ENCODE results near the gene AK2.
"Not testable (repeated sequence)": the region's sequence is repeated elsewhere in the genome, so short reads cannot be mapped to it uniquely, and the experiment has no call there.

The AK2 gene

DNA sequence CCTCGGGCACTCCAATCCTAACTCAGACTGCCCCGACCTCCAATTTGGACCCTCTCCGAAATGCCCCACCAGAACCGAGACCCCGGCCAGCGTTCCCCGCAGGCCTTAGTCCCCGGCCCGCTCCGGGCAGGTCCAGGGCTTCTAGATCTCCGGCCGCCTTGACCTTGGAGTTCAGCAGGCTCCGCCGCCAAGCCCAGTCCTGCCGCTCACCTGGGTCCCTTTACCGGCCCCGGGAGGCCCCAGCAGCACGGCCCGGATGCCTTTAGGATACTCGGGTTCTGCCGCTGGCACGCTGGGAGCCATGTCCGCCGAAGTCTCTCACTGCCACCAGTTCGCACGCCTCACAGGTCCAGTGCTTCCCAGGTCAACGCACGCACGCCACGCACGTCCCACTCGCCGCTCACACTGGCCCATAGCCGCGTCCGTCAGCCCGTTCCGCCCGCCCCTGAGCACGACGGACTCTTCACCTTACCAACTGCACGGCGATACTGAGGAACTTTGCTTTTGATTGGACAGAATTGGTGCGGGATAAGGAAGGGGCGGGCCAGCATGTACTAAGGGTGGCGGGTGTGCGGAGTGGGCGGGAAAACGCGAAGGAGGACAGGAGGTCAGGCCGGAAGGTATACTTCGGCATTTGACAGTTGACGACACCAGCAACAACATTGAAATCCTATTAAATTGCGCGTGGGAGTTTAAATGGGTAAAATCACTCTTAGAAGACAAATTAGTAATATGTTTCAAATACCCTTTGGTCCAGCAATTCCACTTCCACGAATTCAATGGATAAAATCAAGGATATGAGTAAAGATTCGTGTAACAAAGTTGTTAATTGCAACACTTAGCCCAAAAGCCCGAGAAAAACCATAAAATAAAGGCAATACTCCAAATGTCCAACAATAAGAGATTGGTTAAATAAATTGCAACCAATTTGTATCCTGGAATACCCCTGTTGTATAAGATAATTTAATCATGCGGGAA lies at the start of gene AK2:
TSS of gene AK2 (minus strand) at position 358 of the 978 bp plus-strand sequence. CDS start at position 303, 55 bp downstream.
- peak; percentile 95 for DNase-seq (ENCODE audit: low read depth)

DNA sequence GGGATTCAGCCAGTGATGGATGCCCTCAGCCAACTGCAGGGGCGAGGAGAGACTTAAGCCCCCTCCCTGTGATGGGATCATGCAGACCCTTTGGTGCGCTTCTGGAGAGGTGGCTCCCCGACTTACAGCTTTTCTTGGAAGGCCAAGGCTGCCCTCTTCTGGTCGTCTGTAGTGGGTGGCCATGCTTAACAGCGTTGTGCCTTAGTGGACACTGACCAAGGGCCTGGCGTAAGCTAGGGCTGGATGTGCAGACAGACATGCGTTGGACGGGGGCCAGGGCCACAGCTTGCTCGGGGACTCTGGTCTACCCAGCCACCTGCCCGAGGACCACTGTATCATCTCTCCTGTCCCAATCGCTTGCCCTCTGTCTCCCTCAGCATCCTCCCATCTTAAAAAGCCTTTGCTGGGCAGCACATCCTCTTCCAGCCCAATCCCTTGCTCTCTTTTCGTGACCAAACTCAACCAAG lies 49.7 kb upstream of the AK2 start:
- DNase-seq (ENCODE audit: low read depth): peak; percentile 79

DNA sequence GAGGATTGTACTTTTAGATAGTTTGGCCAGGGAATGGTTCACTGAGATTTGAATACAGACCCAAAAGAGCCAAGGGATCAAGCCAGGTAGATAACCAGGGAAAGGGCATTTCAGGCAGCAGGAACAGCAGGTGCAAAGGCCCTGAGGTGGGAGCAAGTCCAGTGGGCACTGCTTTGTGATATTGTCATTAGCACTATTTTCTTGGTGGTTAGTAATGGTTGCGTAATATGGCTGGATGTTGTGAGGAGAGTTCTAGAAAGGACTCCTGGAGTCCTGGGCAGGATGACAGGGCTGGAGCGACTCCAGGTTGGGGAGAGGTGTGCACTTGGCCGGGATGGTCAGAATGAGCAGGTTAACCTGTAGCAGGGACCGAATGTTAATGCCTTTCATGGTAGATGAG lies 48.6 kb upstream of the AK2 start:
- DNase-seq (ENCODE audit: low read depth): no peak

DNA sequence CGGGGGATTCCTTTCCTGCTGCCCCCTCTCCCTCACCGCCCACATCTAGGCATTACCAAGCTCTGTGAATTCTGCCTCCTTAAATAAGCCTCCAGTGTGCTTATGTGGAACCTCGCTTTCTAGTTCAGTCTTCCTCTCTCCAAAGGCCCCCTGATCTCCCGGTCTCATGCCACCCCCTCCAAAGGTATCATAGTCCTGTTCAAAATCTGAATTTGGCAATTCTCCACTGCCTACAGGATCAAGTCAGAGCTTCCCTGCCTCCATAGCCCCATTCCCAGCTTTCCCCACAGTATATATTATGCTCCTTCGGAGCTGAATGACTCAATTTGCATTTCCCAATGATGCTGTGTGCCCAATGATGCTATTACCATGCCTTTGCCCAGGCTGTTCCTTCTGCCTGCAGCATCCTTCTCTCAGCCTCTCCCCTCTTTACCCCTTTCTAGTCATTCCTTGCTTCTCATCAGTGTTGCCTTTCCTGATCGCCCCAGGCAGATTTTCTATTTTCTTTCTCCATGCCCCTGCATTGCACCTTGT lies 46.0 kb upstream of the AK2 start:
- DNase-seq (ENCODE audit: low read depth): no peak

DNA sequence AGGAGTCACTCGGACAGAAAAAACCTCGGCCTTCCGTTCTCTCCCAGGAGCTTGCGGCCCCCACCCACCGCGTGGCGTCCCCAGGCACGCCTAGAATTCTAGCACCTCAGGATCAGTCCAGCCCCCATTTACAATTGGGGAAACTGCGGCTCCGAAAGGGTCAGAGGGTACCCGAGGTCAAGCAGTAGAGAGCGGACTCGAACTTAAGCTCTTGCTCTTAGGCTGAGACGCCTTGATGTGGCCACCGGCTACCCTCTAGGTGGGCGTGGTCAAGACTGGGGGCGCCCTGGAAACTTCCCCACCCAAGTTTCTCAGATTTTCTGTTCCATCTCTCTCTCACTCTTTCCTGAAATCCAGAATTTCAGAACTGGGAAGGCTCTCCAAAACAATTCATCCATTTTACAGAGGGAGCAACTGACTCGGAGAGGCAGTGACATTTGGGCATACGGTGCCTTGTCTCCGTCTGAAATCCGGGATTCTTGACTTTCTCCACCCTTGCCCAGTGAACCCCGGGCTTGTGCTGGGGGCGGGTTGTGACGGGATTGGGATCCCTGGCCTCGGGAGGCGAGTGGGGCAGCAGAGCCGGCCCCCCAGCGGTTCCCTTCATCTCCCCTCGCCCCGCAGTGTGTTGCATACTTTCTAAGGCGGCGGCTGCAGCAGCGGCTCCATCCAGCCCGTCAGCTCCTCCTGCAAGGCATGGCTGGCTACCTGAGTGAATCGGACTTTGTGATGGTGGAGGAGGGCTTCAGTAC lies 45.0 kb upstream of the AK2 start:
- no peak for DNase-seq (ENCODE audit: low read depth)

DNA sequence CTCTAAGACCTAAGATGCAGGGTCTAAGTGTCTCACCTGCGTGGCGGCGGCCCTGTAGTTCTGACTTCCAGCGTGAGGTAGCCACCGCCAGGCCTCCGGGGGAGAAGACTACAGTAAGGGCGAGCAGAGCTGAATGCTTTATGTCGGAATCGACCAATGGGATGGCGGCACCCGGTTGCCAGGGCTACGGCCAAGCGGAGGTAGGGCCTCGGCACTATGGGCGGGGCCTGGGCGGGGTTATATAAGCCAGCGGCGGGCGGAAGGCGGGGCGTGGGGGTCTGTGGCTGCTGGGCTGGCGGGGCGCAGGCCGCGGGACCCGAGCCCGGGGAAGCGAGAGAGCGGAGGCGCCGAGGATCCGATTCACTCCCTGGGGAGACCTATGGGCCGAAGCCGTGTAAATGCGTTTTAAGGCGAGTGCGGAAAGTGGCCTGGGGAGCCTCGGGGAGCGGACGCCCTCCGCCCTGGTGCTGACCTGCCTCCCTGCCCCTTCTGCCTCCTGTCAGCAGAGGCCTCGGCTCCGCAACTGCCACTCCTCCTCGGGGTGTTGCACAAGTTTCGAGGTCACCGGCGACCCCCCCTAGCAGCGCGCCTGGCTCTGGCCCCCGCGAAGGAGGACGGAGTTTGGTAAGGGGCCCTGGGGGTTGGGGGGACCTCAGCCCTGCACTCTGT lies 44.3 kb upstream of the AK2 start, which contains the start of gene AZIN2:
TSS of gene AZIN2 (plus strand) at position 269 of the 669 bp plus-strand sequence. CDS start 1,097 bp downstream, outside the sequence.
- peak; percentile 89 for DNase-seq (ENCODE audit: low read depth)

DNA sequence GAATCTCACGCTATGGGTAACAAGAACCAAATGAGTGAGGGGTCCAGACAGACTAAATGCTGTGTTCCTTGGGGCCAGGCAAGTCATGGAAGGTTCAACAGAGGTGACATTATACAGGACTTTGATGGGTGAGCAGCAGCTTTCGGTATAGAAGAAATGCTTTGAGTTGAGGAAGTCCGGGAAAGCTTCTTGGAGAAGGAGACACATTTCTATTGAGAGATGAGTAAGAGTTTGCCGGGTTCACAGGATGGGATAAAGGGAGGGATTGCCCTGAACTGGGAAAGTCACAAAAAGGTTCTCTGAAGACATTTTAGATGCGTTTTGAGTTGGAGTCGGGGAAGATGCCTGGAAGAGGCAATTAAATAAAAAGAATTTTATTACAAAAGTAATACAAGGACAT lies 43.7 kb upstream of the AK2 start:
- DNase-seq (ENCODE audit: low read depth): no peak

DNA sequence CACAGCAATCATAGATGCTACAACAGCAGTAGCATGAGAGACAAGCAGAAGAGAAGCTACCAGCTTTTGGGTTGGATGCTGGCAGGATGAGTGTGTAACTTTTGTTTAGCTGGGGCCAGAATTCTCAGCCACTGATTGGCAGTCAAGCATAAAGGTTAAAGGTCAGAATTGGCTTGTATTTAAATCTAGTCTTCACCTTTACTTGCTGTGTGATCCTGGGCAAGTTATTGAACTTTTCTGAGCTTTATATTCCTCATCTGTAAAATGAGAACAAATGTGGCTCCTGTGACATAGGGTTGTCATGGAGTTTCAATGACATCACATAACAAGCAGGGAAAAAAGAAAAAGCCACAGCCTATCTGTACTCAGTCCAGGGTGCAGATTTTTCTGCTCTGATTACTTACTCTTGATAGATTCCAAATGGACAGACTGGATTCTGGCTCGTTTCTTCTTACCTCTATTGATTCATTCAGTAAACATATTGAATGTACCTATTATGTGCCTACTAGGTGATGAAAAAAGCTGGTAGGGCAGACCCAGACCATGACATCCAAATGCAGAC lies 41.4 kb upstream of the AK2 start:
- DNase-seq (ENCODE audit: low read depth): no peak

DNA sequence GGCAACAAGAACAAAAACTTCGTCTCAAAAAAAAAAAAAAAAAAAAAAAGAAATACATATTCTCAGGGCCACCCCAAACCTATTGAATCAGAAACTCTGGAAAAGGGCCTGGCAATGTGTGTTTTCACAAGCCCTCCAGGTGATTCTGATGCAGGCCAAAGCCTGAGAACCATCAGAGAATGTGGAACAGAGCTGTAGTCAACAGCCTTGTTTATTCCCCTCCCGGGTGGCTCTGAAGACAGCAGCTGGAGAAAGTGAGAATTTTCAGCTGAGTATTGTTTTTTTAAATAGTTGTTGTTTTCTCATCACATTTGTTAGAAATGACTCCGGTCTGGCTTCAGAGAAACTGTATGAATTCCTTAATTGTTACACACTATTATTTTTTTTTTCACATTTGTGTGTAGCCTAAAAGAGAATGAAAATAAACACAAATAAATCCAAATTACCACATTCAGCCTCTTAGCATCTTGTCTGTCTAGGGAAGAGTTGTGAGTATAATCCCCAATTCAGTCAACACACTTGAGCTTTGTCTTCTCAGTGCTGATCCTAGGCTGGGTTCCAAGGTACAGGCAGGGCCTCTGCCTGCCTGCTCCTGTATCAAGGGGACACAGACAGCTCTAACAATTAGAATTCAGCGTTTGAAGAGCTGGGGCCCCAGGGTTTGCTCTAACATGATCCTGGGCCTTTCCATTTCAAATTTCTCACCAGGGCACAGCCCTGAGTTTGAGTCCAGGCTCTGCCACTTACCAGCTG lies 37.7 kb upstream of the AK2 start:
- no peak for DNase-seq (ENCODE audit: low read depth)

DNA sequence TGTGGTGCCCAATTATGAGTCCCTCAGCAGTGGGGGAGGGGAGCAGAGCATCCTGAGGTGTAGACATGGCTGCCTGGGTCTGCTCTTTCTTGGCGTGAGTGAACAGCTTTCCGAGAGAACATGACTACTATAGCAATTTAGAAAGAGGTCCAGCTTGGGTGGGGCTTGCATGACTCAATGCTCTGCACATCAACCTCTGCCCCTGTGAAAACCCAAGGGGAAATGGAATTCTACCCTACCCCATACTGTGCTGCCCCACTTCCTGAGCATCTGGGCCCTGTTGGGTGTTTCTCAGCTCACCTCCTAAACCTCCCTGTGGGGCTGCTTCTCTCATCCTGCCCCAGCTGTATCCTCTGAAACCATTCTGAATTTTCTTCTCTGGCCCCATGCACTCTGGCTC lies 36.0 kb upstream of the AK2 start:
- DNase-seq (ENCODE audit: low read depth): no peak

DNA sequence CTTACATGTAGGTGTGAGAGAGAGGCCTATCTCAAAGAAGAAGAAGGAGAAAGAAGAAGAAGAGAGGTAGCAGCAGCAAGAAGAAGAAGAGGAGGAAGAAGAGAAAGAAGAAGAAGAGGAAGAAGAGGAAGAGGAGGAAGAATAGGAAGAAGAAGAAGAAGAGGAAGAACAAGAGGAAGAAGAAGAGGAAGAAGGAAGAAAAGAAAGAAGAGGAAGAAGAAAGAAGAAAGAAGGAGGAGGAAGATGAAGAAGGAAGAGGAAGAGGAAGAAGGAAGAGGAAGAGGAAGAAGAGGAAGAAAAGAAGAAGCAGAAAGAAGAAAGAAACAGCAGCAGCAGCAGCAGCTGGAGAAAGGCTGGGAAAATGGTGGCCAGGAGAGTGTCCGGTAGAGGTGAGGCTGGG lies 33.9 kb upstream of the AK2 start:
- DNase-seq (ENCODE audit: low read depth): no peak

DNA sequence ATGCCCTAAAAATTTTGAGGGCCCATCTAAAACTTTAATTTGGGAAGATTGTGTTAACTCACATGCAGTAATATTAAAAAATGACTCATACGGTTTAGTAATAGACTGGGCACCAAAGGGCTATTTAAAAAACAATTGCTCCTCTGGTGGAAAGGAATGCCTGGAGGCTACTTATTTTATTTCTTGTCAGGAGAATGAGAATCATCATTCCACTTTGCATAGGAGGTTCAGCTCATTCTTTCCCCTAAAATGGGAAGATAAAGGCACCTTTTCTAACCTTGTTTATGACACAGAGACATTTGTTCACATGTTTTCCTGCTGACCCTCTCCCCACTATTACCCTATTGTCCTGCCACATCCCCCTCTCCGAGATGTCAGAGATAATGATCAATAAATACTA lies 31.4 kb upstream of the AK2 start:
- DNase-seq (ENCODE audit: low read depth): not testable (repeated sequence)

DNA sequence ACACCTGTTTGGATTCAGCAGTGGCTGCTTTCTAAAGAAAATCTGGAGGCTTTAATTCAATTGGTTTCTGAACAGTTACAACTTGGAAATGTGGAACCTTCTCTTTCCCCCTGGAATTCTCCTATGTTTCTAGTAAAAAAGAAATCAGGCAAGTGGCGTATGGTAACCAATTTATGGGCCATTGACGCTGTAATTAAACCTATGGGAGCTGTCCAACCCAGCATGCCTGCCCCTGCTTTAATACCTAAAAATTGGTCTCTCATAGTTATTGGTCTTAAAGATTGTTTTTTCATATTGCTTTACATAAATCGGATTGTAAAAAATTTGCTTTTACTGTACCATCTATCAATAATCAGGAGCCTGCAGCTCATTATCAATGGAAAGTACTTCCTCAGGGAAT lies 29.8 kb upstream of the AK2 start:
- DNase-seq (ENCODE audit: low read depth): not testable (repeated sequence)

DNA sequence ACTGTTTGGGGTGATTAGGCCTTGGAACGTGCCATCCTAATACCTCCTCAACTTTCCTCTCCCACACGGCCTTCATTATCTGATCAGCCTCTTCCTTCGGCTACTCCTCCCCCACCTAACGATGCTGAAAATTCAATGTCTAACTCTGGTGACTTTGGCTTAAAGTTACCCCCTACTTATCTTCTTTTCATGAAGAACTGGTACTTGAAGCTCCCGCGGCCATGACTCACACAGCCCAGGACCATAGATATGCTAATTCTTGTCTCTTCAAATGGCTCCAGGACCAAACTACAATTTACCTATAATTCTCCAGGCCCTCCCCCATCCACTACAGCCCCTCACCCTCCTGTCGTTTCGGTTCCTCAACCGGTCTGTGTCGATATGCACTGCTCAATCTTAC lies 28.6 kb upstream of the AK2 start:
- no peak for DNase-seq (ENCODE audit: low read depth)

DNA sequence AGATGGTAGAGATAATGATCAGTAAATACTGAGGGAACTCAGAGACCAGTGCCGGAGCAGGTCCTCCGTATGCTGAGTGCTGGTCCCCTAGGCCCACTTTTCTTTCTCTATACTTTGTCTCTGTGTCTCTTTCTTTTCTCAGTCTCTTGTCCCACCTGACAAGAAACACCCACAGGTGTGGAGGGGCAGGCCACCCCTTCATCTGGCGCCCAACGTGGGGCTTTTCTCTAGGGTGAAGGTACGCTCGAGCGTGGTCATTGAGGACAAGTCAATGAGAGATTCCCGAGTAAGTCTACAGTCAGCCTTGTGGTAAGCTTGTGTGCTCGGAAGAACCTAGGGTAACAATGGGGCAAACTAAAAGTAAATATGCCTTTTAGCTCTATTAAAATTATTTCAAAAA lies 27.6 kb upstream of the AK2 start:
- not testable (repeated sequence) for DNase-seq (ENCODE audit: low read depth)

DNA sequence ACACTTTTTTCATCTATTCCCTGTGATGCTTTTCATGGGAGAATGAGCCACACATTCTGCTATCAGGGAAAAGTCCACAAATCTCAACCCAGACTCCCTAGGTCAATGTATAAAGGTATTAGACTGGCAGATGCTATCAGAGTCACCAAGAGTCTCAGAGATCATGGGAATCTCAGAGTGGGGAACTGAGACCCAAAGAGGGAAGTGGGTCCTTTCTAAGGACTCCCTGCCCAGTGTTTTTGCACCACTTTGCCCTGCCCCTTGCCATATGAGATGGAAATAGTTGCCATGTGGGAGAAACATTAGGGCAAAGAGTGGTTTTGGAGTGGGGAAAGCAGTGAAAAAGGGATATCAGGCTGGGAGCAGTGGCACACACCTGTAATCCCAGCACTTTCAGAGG lies 25.2 kb upstream of the AK2 start:
- no peak for DNase-seq (ENCODE audit: low read depth)

DNA sequence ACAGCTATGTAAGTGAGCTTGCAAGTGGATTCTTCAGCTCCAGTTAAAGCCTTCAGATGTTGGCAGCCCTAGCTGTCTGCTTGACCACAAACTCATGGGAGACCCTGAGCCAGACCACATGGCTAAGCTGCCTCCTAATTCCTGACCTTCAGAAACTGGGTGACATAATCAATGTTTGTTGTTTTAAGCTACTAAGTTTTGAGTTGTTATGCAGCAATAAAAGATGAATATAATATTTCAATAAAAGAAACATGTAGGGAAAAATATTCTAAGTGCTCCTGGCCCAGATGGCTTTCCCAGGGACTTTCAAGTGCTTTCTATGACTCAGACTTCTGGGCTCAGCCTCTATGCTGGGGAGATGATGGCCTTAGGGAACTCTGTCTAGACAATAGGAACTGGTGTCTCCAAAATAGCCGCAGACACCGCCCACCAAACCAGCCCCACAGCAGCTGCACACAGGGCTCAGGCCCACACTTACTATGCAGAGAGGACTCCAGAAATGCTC lies 23.9 kb upstream of the AK2 start:
- peak; percentile 85 for DNase-seq (ENCODE audit: low read depth)

DNA sequence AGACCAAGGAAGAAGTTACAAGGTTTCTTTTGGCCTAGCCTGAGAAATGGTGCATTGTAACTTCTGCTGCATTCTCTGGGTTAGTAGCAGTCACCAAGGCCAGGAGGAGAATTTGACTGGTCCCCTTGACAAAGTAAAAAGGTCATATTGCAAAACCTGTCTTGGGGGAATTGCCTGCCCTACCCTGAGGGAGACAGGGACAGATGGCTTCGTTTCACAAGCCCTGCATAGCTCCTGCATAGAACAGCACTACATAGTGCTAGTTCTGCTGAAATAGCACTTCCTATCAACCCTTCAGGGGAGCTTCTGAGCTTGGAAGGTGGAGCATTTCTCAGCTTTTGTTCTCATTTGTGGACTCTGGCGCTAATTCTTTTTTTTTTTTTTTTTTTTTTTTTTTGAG lies 20.4 kb upstream of the AK2 start:
- DNase-seq (ENCODE audit: low read depth): no peak

DNA sequence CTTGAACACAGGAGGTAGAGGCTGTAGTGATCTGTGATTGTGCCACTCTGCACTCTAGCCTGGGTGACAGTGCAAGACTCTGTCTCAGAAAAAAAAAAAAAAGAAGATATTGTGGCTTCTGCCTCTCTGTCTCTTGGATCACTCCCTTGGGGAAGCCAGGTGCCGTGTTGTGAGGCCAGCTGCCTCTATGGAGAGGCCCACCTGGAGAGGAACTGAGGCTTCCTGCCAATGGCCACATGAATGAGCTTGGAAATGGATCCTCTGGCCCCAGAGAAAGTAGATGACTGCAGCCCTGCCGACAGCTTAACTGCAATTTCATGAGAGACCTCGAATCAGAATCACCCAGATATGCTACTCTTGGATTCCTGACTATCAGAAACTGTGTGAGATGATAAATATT lies 19.7 kb upstream of the AK2 start:
- DNase-seq (ENCODE audit: low read depth): no peak

DNA sequence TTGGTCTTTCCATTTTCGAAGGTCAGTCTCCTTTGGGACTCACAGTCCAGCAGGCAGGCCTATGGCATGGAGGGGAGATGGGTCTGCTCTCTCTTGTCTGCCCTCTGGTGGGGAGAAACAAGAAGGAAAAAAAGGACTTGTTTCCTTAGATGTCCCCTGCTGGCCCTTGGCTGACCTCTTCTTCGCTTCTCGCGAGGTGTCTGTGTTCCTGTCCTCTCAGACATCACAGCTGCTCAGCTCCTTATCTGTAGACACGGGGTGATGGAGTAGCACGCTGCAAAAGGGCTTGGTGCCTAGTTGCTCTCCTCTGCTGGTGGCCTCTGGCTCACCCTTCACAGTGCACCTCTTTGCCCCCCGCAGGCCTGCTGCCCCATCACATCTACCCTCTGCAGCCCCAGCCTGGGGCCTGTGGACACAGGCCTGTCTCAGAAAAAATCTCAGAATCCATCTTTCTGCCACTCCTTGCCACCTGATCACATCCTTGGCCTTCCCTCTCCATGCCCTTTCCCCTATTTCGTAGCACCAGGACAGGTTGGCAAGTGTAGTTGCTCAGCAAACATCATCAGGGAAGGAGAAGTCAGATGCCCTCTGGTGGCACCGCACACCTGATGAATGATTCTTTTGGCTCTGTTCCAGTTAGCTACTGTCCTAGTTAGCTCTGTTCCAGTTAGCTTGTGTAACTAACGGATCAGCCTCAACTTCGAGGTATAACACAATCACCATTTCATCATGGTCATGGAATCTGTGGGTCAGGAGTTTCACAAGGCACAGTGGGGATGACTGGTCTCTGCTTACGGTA lies 18.7 kb upstream of the AK2 start:
- DNase-seq (ENCODE audit: low read depth): peak; percentile 91

Measured in fibroblast of the conjunctiva (primary cell).